Epithelial cell of proximal tubule (primary cell): ENCODE measurements around the gene KIF6. TPM values are rescaled to one million over a fixed set of nuclear protein-coding genes. Genes with fewer than 3 reads are reported as not detected.
"Not testable (repeated sequence)": the region's sequence is repeated elsewhere in the genome, so short reads cannot be mapped to it uniquely, and the experiment has no call there.

Source experiments
- DNase-seq: peaks from one replicate; pipeline ENCODE4 v3.0.0-alpha.2; 2011; ENCODE audit warnings: low read depth
- H3K4me3 ChIP-seq: 2 replicates; pipeline ENCODE4 v1.5.1; 2011; ENCODE audit warnings: low read depth, mild to moderate bottlenecking, low read length
- CTCF ChIP-seq: conservative IDR thresholded peaks from 2 replicates; pipeline ENCODE4 v1.5.1; 2012; ENCODE audit warnings: low read depth, mild to moderate bottlenecking, low read length
- total RNA-seq: library from RNA; depleted of rRNA; stranded (reverse); fragments of >200 nt; gene quantifications from 2 replicates; pipeline ENCODE4 v1.2.3, GENCODE V29; 2015

Gene KIF6
- total RNA-seq, 1 donor from 2014 or later = 0.69 TPM

GRCh38 chr6:39516471-39516870 lies 208.7 kb downstream of the KIF6 start:
- TF ChIP-seq CTCF = no peak
- H3K4me3 ChIP-seq = no peak overlapping the region
- DNase-seq = no peak

- TF ChIP-seq CTCF = no peak
- no peak for DNase-seq
- no peak overlapping the region for H3K4me3 ChIP-seq
Measured at GRCh38 chr6:39515471-39515870, 209.7 kb downstream of the KIF6 start.

- H3K4me3 ChIP-seq = no peak overlapping the region
- no peak for DNase-seq
- TF ChIP-seq CTCF = no peak
Measured at GRCh38 chr6:39515006-39515405, 210.2 kb downstream of the KIF6 start.

GRCh38 chr6:39509831-39510230 lies 215.4 kb downstream of the KIF6 start:
- not testable (repeated sequence) for DNase-seq, H3K4me3 ChIP-seq

GRCh38 chr6:39508515-39508914 lies 216.7 kb downstream of the KIF6 start:
- DNase-seq = no peak
- H3K4me3 ChIP-seq = no peak overlapping the region
- no peak for TF ChIP-seq CTCF

- no peak for DNase-seq
- TF ChIP-seq CTCF = no peak
- H3K4me3 ChIP-seq = no peak overlapping the region
Measured at GRCh38 chr6:39507331-39507998, 217.7 kb downstream of the KIF6 start.

GRCh38 chr6:39502362-39502955 lies 222.7 kb downstream of the KIF6 start:
- not testable (repeated sequence) for DNase-seq, H3K4me3 ChIP-seq

- no peak for TF ChIP-seq CTCF
Measured at GRCh38 chr6:39499053-39499452, 226.2 kb downstream of the KIF6 start.

More at GRCh38 chr6:39499053-39499452, 226.2 kb downstream of the KIF6 start:
- H3K4me3 ChIP-seq = no peak overlapping the region
- no peak for DNase-seq
